Fibroblast of pulmonary artery (primary cell): ENCODE measurements around the gene TBXAS1.

Experiments
- DNase-seq: peaks from one replicate; pipeline ENCODE4 v3.0.0-alpha.2; 2010; ENCODE audit warnings: low read depth
- H3K4me3 ChIP-seq: replicated peaks from 2 replicates; pipeline ENCODE4 v1.5.1; 2011; ENCODE audit warnings: low read depth, mild to moderate bottlenecking, control low read depth, low read length, moderate library complexity
- CTCF ChIP-seq: IDR thresholded peaks from 2 replicates; pipeline ENCODE4 v1.5.1; 2011; ENCODE audit warnings: mild to moderate bottlenecking, control low read depth, low read length, inconsistent platforms; ENCODE audit errors: missing control alignments

Gene TBXAS1

GRCh38 chr7:139943401-139943800 is 114.3 kb downstream of the TBXAS1 start:
- H3K4me3 ChIP-seq = no peak overlapping the region
- no peak for DNase-seq
- no peak for TF ChIP-seq CTCF

- no peak overlapping the region for H3K4me3 ChIP-seq
- TF ChIP-seq CTCF = no peak
- no peak for DNase-seq
Observed at GRCh38 chr7:139944248-139944647, 115.2 kb downstream of the TBXAS1 start.

- TF ChIP-seq CTCF = no peak
- no peak for DNase-seq
- no peak overlapping the region for H3K4me3 ChIP-seq
Observed at GRCh38 chr7:139946533-139946932, 117.5 kb downstream of the TBXAS1 start.

- no peak for DNase-seq
- no peak for TF ChIP-seq CTCF
- no peak overlapping the region for H3K4me3 ChIP-seq
Observed at GRCh38 chr7:139947021-139947420, 118.0 kb downstream of the TBXAS1 start.

GRCh38 chr7:139948167-139948566 is 119.1 kb downstream of the TBXAS1 start:
- no peak overlapping the region for H3K4me3 ChIP-seq
- DNase-seq = no peak
- TF ChIP-seq CTCF = no peak

- TF ChIP-seq CTCF = no peak
- no peak for DNase-seq
Observed at GRCh38 chr7:139948587-139949335, 119.7 kb downstream of the TBXAS1 start.

GRCh38 chr7:139949629-139950028 is 120.6 kb downstream of the TBXAS1 start:
- H3K4me3 ChIP-seq = no peak overlapping the region
- no peak for TF ChIP-seq CTCF
- DNase-seq = no peak

More at GRCh38 chr7:139948587-139949335, 119.7 kb downstream of the TBXAS1 start:
- H3K4me3 ChIP-seq = no peak overlapping the region
